H1 (cell line): ENCODE data around the gene EOLA1. TPM values are rescaled to one million over a fixed set of nuclear protein-coding genes. Genes with fewer than 3 reads are reported as not detected.

Experiments
- CTCF ChIA-PET: fragments of 300-600 bp; sonication (Branson Sonifier 250); formaldehyde crosslinking; loops from one replicate; lab custom pipeline; 2021; ENCODE audit not compliant: partially characterized antibody; lab: Charles Lee
- POLR2A ChIA-PET: fragments of 300-600 bp; sonication (Branson Sonifier 250); formaldehyde crosslinking; loops from one replicate; lab custom pipeline; 2021; ENCODE audit warnings: inconsistent platforms; ENCODE audit not compliant: partially characterized antibody; lab: Charles Lee
- DNase-seq, 2 experiments: peaks; one replicate each; pipeline versions ENCODE4 v3.0.0 to v3.0.0-alpha.2; 2010 to 2022; ENCODE audit warnings: low spot score in 2 of 2, low read depth in 1 of 2, mixed read lengths in 1 of 2
- FAIRE-seq: peaks from 2 replicates; lab custom pipeline; 2011; peaks lifted over from hg19 to GRCh38; lab: Jason Lieb, UNC
- H2AFZ ChIP-seq: 2 replicates; pipeline ENCODE4 v1.8.1; 2012; ENCODE audit warnings: low read length, inconsistent platforms
- H2AK5ac ChIP-seq: 2 replicates; pipeline ENCODE4 v1.6.1; 2013; ENCODE audit warnings: low read depth, low read length
- H2BK120ac ChIP-seq: replicated peaks from 2 replicates; pipeline ENCODE3; 2013; ENCODE audit warnings: low read depth, low read length, inconsistent platforms
- H2BK12ac ChIP-seq: 2 replicates; pipeline ENCODE4 v1.6.1; 2013; ENCODE audit warnings: low read depth, low read length
- H2BK15ac ChIP-seq: 2 replicates; pipeline ENCODE4 v1.6.1; 2013; ENCODE audit warnings: low read length
- H2BK20ac ChIP-seq: 2 replicates; pipeline ENCODE4 v1.6.1; 2013; ENCODE audit warnings: low read length
- H2BK5ac ChIP-seq: 2 replicates; pipeline ENCODE4 v1.6.1; 2013; ENCODE audit warnings: low read depth, low read length
- H3K14ac ChIP-seq: 2 replicates; pipeline ENCODE4 v1.6.1; 2013; ENCODE audit warnings: inconsistent platforms; ENCODE audit not compliant: insufficient read length
- H3K18ac ChIP-seq: 2 replicates; pipeline ENCODE4 v1.6.1; 2013; ENCODE audit warnings: low read length; ENCODE audit errors: extremely low read depth
- H3K23ac ChIP-seq: 2 replicates; pipeline ENCODE4 v1.6.1; 2013; ENCODE audit warnings: inconsistent platforms; ENCODE audit not compliant: insufficient read length
- H3K23me2 ChIP-seq: 2 replicates; pipeline ENCODE4 v1.6.1; 2013; ENCODE audit warnings: low read depth, low read length
- H3K27ac ChIP-seq: 2 replicates; pipeline ENCODE4 v1.6.1; 2011; ENCODE audit warnings: low read depth, low read length, inconsistent platforms
- H3K27me3 ChIP-seq, 4 experiments: replicated peaks in 1 of 4; 1 replicate in 1 of 4; 2 replicates in 3 of 4; pipeline versions ENCODE4 v1.6.1 to v1.8.1; 2011 to 2013; ENCODE audit warnings: low read length in 3 of 4, mild to moderate bottlenecking in 3 of 4, inconsistent platforms in 2 of 4, mixed read lengths in 2 of 4, moderate library complexity in 1 of 4; ENCODE audit not compliant: control insufficient read depth in 3 of 4, insufficient read depth in 3 of 4; ENCODE audit errors: extremely low read depth in 1 of 4
- H3K36me3 ChIP-seq, 4 experiments: 2 replicates each; pipeline versions ENCODE4 v1.6.1 to v1.8.1; 2011 to 2013; ENCODE audit warnings: mild to moderate bottlenecking in 4 of 4, low read length in 3 of 4, moderate library complexity in 2 of 4, control low read depth in 1 of 4, inconsistent platforms in 1 of 4; ENCODE audit not compliant: insufficient read depth in 4 of 4, control insufficient read depth in 2 of 4
- H3K4ac ChIP-seq: replicated peaks from 2 replicates; pipeline ENCODE3; 2013; ENCODE audit warnings: low read length, low read depth, mixed read lengths, inconsistent platforms; ENCODE audit not compliant: insufficient read length
- H3K4me1 ChIP-seq, 4 experiments: replicated peaks in 1 of 4; 1 replicate in 1 of 4; 2 replicates in 3 of 4; pipeline versions ENCODE4 v1.6.1 to v1.8.1; 2011 to 2013; ENCODE audit warnings: low read length in 3 of 4, inconsistent platforms in 2 of 4, mixed read lengths in 1 of 4; ENCODE audit not compliant: insufficient read depth in 4 of 4, control insufficient read depth in 3 of 4
- H3K4me2 ChIP-seq, 2 experiments: 2 replicates each; pipeline versions ENCODE4 v1.6.1 to v1.8.1; 2011 to 2013; ENCODE audit warnings: low read depth in 2 of 2, low read length in 2 of 2, control low read depth in 1 of 2, inconsistent platforms in 1 of 2, mild to moderate bottlenecking in 1 of 2; ENCODE audit not compliant: insufficient read depth in 1 of 2
- H3K4me3 ChIP-seq, 4 experiments: fragments of 200-600, 300-600 bp in 1 of 4; sonication (generic), shearing (Covaris generic), sonication (Bioruptor Twin) in 1 of 4; 2 replicates each; pipeline versions ENCODE4 v1.5.1 to v1.8.1; 2011 to 2016; ENCODE audit warnings: low read length in 4 of 4, low read depth in 3 of 4, control low read depth in 2 of 4, inconsistent platforms in 2 of 4, mild to moderate bottlenecking in 2 of 4, mixed read lengths in 1 of 4, moderate library complexity in 1 of 4; ENCODE audit not compliant: insufficient read depth in 2 of 4; ENCODE audit errors: extremely low read depth in 1 of 4
- H3K56ac ChIP-seq: replicated peaks from 2 replicates; pipeline ENCODE3; 2013; ENCODE audit warnings: low read depth, mild to moderate bottlenecking, mixed read lengths, low read length, inconsistent platforms; ENCODE audit not compliant: insufficient read length
- H3K79me1 ChIP-seq: 2 replicates; pipeline ENCODE4 v1.6.1; 2013; ENCODE audit warnings: low read depth, low read length, control low read depth
- H3K79me2 ChIP-seq, 2 experiments: 2 replicates each; pipeline versions ENCODE4 v1.6.1 to v1.8.1; 2012 to 2013; ENCODE audit warnings: low read length in 2 of 2, mild to moderate bottlenecking in 2 of 2, inconsistent platforms in 1 of 2; ENCODE audit not compliant: insufficient read depth in 2 of 2, control insufficient read depth in 1 of 2
- H3K9ac ChIP-seq, 4 experiments: replicated peaks in 1 of 4; 1 replicate in 1 of 4; 2 replicates in 3 of 4; pipeline versions ENCODE4 v1.6.1 to v1.8.1; 2011 to 2013; ENCODE audit warnings: low read depth in 3 of 4, low read length in 3 of 4, control low read depth in 2 of 4, mild to moderate bottlenecking in 2 of 4, moderate library complexity in 2 of 4, inconsistent platforms in 1 of 4; ENCODE audit errors: extremely low read depth in 1 of 4
- H3K9me3 ChIP-seq, 2 experiments: 2 replicates each; pipeline versions ENCODE4 v1.6.1 to v1.8.1; 2012 to 2013; ENCODE audit warnings: mild to moderate bottlenecking in 2 of 2, moderate library complexity in 2 of 2, control low read depth in 1 of 2, inconsistent platforms in 1 of 2, low read depth in 1 of 2, low read length in 1 of 2, mixed read lengths in 1 of 2; ENCODE audit not compliant: insufficient read depth in 2 of 2
- H4K20me1 ChIP-seq, 2 experiments: replicated peaks in 1 of 2; 2 replicates each; pipeline versions ENCODE3 to v1.8.1; 2011 to 2013; ENCODE audit warnings: inconsistent platforms in 2 of 2, low read length in 2 of 2, mild to moderate bottlenecking in 1 of 2; ENCODE audit not compliant: insufficient read depth in 2 of 2, control insufficient read depth in 1 of 2
- H4K5ac ChIP-seq: 2 replicates; pipeline ENCODE4 v1.6.1; 2013; ENCODE audit warnings: low read length, low read depth, mixed read lengths, inconsistent platforms; ENCODE audit not compliant: insufficient read length
- H4K8ac ChIP-seq: 2 replicates; pipeline ENCODE4 v1.8.0; 2013; ENCODE audit warnings: mild to moderate bottlenecking, moderate library complexity, low read length, inconsistent platforms; ENCODE audit not compliant: insufficient read depth; ENCODE audit errors: extremely low read depth
- H4K91ac ChIP-seq: replicated peaks from 2 replicates; pipeline ENCODE3; 2013; ENCODE audit warnings: low read length, mixed read lengths, inconsistent platforms; ENCODE audit not compliant: insufficient read length
- CREB1 ChIP-seq: IDR thresholded peaks from 2 replicates; pipeline ENCODE4 v1.6.1; 2012; ENCODE audit warnings: inconsistent platforms
- GABPA ChIP-seq: IDR thresholded peaks from 2 replicates; pipeline ENCODE4 v1.6.1; 2011; ENCODE audit warnings: mild to moderate bottlenecking, low read length, moderate library complexity, borderline replicate concordance; ENCODE audit not compliant: insufficient read depth
- JUN ChIP-seq: IDR thresholded peaks from 2 replicates; pipeline ENCODE4 v1.6.1; 2011; ENCODE audit warnings: low read depth, mild to moderate bottlenecking, improper control_type of control experiment, low read length
- SP4 ChIP-seq: IDR thresholded peaks from 2 replicates; pipeline ENCODE4 v1.6.1; 2012; ENCODE audit warnings: low read length, inconsistent platforms
- TBP ChIP-seq: IDR thresholded peaks from 2 replicates; pipeline ENCODE4 v1.6.1; 2011; ENCODE audit warnings: low read depth, low read length, improper control_type of control experiment
- YY1 ChIP-seq: IDR thresholded peaks from 2 replicates; pipeline ENCODE4 v1.6.1; 2011; ENCODE audit warnings: low read depth, mild to moderate bottlenecking, low read length
- WGBS, 2 experiments: shearing (Covaris generic) in 1 of 2; methylation state at CpG; one replicate each; pipeline versions ENCODE4 v1.1.6 to v1.1.7; 2013 to 2015; ENCODE audit warnings: low lambda C conversion rate in 2 of 2, mixed read lengths in 2 of 2, inconsistent platforms in 1 of 2, low coverage in 1 of 2, missing lambda C conversion rate in 1 of 2; ENCODE audit not compliant: insufficient replicate concordance in 2 of 2, insufficient coverage in 1 of 2, insufficient read length in 1 of 2; ENCODE audit errors: extremely low coverage in 1 of 2, missing lambda C conversion rate in 1 of 2; 5-methylcytosine and 5-hydroxymethylcytosine counted together
- polyA plus RNA-seq, 7 experiments: library from polyadenylated mRNA; depleted of rRNA in 3 of 7; stranded (reverse) in 5 of 7; unstranded in 2 of 7; fragments of >200 nt in 5 of 7; fragments of 200-250 nt in 2 of 7; gene quantifications; 1 replicate in 5 of 7; 2 replicates in 1 of 7; 4 replicates in 1 of 7; pipeline versions ENCODE4 v1.2.1 to v1.2.3, GENCODE V29; 2011 to 2013; ENCODE audit warnings: missing spikeins in 2 of 7, mixed read lengths in 2 of 7
- total RNA-seq: library from RNA; stranded (reverse); fragmentation: NEBNext Ultra II Directional; extraction: Animal tissue kit (Norgen Biotek cat#: 25700); gene quantifications from 2 replicates; pipeline ENCODE4 v1.2.1, GENCODE V29; 2021
- TF ChIP-seq, protein P1 (sequence below), 3 experiments: IDR thresholded peaks; 1 replicate in 2 of 3; 2 replicates in 1 of 3; pipeline versions ENCODE4 v1.5.1 to v1.6.1; 2011; ENCODE audit warnings: low read length in 3 of 3, mild to moderate bottlenecking in 3 of 3, inconsistent platforms in 2 of 3, low read depth in 1 of 3, moderate library complexity in 1 of 3; ENCODE audit not compliant: insufficient read depth in 1 of 3; ENCODE audit errors: control extremely low read depth in 1 of 3
- TF ChIP-seq, protein P2 (sequence below): IDR thresholded peaks from 2 replicates; pipeline ENCODE4 v1.6.1; 2012; ENCODE audit warnings: low read length, inconsistent platforms

Gene EOLA1
- total and polyA plus RNA-seq, 2 of the 8 experiments (the other 6 are each of a cell fraction or from before 2014, with no cell fraction given), result 5.4 to 7.6 TPM

DNA sequence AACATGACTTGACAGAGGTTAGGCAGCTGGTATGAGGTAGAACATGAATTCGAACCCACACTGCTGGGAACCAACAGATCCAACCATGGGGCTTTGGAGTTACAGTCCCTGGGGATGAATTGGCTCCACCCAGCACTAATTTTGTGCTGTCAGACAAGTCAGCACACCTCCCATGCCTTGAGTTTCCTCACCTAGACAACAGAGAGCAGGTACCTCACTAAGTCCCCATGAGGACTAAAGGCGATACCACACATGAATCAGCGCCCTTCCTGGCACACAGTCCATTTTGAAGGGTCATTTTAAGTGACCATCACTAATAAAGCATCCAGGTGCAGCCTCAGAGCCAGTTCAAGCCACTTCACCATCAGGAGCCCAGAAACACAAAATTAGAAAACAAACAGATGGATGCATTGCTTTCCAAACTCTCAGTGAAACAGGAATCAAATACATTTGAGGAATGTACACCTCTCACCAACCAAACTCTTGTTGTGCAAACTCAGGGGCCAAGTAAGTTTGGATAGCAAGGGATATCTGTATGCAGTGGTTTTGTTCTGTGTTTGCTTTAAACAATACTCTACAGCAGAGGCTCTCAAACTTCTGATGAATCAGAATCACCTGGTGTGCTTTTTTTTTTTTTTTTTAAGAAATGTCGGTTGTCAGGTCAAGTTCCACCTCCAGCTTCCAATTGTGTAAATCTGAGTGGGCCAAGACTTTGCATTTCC lies 45.8 kb upstream of the EOLA1 start:
- Histone ChIP-seq H4K5ac (no peak overlapping the region), H3K79me2 (no peaks in the 10 kb centered on the region), H3K23ac (no peak overlapping the region), H3K9ac (no peak overlapping the region), H2BK12ac (no peak overlapping the region), H3K27me3 (no peaks in the 10 kb centered on the region), H2AK5ac (no peak overlapping the region), H2BK120ac (no peak overlapping the region), H3K9me3 (no peaks in the 10 kb centered on the region), H3K4ac (no peak overlapping the region), H4K91ac (no peak overlapping the region), H4K20me1 (no peaks in the 10 kb centered on the region), H4K8ac (no peak overlapping the region), H3K4me1 (no peaks in the 10 kb centered on the region), H3K36me3 (peaks cover 0 to 6% (median 2%) of the 10 kb centered on the region in 4 experiments; a peak in 5 of 8 replicates), H2BK15ac (no peak overlapping the region), H3K4me3 (no peak overlapping the region), H3K14ac (no peak overlapping the region), H3K18ac (no peak overlapping the region), H2BK20ac (no peak overlapping the region), H3K56ac (no peak overlapping the region), H3K27ac (no peak overlapping the region), H3K79me1 (no peaks in the 10 kb centered on the region), H3K4me2 (no peak overlapping the region), H2AFZ (no peak overlapping the region), H3K23me2 (no peaks in the 10 kb centered on the region), H2BK5ac (no peak overlapping the region)
- 63% methylated on average over 1 of the region's 4 CpGs; no CpG with 5 or more reads in 1 of the 2 experiments for WGBS, 2 experiments
- no peak for FAIRE-seq
- no peak for TF ChIP-seq GABPA
- no peak for TF ChIP-seq SP4
- TF ChIP-seq, protein P1, sequence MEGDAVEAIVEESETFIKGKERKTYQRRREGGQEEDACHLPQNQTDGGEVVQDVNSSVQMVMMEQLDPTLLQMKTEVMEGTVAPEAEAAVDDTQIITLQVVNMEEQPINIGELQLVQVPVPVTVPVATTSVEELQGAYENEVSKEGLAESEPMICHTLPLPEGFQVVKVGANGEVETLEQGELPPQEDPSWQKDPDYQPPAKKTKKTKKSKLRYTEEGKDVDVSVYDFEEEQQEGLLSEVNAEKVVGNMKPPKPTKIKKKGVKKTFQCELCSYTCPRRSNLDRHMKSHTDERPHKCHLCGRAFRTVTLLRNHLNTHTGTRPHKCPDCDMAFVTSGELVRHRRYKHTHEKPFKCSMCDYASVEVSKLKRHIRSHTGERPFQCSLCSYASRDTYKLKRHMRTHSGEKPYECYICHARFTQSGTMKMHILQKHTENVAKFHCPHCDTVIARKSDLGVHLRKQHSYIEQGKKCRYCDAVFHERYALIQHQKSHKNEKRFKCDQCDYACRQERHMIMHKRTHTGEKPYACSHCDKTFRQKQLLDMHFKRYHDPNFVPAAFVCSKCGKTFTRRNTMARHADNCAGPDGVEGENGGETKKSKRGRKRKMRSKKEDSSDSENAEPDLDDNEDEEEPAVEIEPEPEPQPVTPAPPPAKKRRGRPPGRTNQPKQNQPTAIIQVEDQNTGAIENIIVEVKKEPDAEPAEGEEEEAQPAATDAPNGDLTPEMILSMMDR (IDR thresholded peaks at IDR 0.05; ENCODE audit: control extremely low read depth in 1 of 3, insufficient read depth in 1 of 3, low read depth in 1 of 3, low read length in 3 of 3), result no peak
- TF ChIP-seq YY1, result no peak
- TF ChIP-seq TBP, result no peak
- TF ChIP-seq, protein P2, sequence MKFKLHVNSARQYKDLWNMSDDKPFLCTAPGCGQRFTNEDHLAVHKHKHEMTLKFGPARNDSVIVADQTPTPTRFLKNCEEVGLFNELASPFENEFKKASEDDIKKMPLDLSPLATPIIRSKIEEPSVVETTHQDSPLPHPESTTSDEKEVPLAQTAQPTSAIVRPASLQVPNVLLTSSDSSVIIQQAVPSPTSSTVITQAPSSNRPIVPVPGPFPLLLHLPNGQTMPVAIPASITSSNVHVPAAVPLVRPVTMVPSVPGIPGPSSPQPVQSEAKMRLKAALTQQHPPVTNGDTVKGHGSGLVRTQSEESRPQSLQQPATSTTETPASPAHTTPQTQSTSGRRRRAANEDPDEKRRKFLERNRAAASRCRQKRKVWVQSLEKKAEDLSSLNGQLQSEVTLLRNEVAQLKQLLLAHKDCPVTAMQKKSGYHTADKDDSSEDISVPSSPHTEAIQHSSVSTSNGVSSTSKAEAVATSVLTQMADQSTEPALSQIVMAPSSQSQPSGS, result no peak
- TF ChIP-seq JUN, result no peak
- TF ChIP-seq CREB1, result no peak
- no peak for DNase-seq
- ChIA-PET CTCF (interaction anchor here (0.6 to 2.0 kb wide), 4 partner anchors 8 to 498 kb away, joined by 3 to 13 read pairs (median 6); no protein-coding TSS in a partner anchor), POLR2A (no interaction called here)
